H1 (cell line): Measurements from ENCODE around the gene CHD8. TPM values are rescaled to one million over a fixed set of nuclear protein-coding genes. Genes with fewer than 3 reads are reported as not detected.

Experiments
- CTCF ChIA-PET: fragments of 300-600 bp; sonication (Branson Sonifier 250); formaldehyde crosslinking; loops from one replicate; lab custom pipeline; 2021; ENCODE audit not compliant: partially characterized antibody; lab: Charles Lee
- POLR2A ChIA-PET: fragments of 300-600 bp; sonication (Branson Sonifier 250); formaldehyde crosslinking; loops from one replicate; lab custom pipeline; 2021; ENCODE audit warnings: inconsistent platforms; ENCODE audit not compliant: partially characterized antibody; lab: Charles Lee
- DNase-seq, 2 experiments: peaks; one replicate each; pipeline versions ENCODE4 v3.0.0 to v3.0.0-alpha.2; 2010 to 2022; ENCODE audit warnings: low spot score in 2 of 2, low read depth in 1 of 2, mixed read lengths in 1 of 2
- FAIRE-seq: peaks from 2 replicates; lab custom pipeline; 2011; peaks lifted over from hg19 to GRCh38; lab: Jason Lieb, UNC
- H2AFZ ChIP-seq: 2 replicates; pipeline ENCODE4 v1.8.1; 2012; ENCODE audit warnings: low read length, inconsistent platforms
- H2AK5ac ChIP-seq: 2 replicates; pipeline ENCODE4 v1.6.1; 2013; ENCODE audit warnings: low read depth, low read length
- H2BK120ac ChIP-seq: replicated peaks from 2 replicates; pipeline ENCODE3; 2013; ENCODE audit warnings: low read depth, low read length, inconsistent platforms
- H2BK12ac ChIP-seq: 2 replicates; pipeline ENCODE4 v1.6.1; 2013; ENCODE audit warnings: low read depth, low read length
- H2BK15ac ChIP-seq: 2 replicates; pipeline ENCODE4 v1.6.1; 2013; ENCODE audit warnings: low read length
- H2BK20ac ChIP-seq: 2 replicates; pipeline ENCODE4 v1.6.1; 2013; ENCODE audit warnings: low read length
- H2BK5ac ChIP-seq: 2 replicates; pipeline ENCODE4 v1.6.1; 2013; ENCODE audit warnings: low read depth, low read length
- H3K14ac ChIP-seq: 2 replicates; pipeline ENCODE4 v1.6.1; 2013; ENCODE audit warnings: inconsistent platforms; ENCODE audit not compliant: insufficient read length
- H3K18ac ChIP-seq: 2 replicates; pipeline ENCODE4 v1.6.1; 2013; ENCODE audit warnings: low read length; ENCODE audit errors: extremely low read depth
- H3K23ac ChIP-seq: 2 replicates; pipeline ENCODE4 v1.6.1; 2013; ENCODE audit warnings: inconsistent platforms; ENCODE audit not compliant: insufficient read length
- H3K23me2 ChIP-seq: 2 replicates; pipeline ENCODE4 v1.6.1; 2013; ENCODE audit warnings: low read depth, low read length
- H3K27ac ChIP-seq: 2 replicates; pipeline ENCODE4 v1.6.1; 2011; ENCODE audit warnings: low read depth, low read length, inconsistent platforms
- H3K27me3 ChIP-seq, 4 experiments: replicated peaks in 1 of 4; 1 replicate in 1 of 4; 2 replicates in 3 of 4; pipeline versions ENCODE4 v1.6.1 to v1.8.1; 2011 to 2013; ENCODE audit warnings: low read length in 3 of 4, mild to moderate bottlenecking in 3 of 4, inconsistent platforms in 2 of 4, mixed read lengths in 2 of 4, moderate library complexity in 1 of 4; ENCODE audit not compliant: control insufficient read depth in 3 of 4, insufficient read depth in 3 of 4; ENCODE audit errors: extremely low read depth in 1 of 4
- H3K36me3 ChIP-seq, 4 experiments: 2 replicates each; pipeline versions ENCODE4 v1.6.1 to v1.8.1; 2011 to 2013; ENCODE audit warnings: mild to moderate bottlenecking in 4 of 4, low read length in 3 of 4, moderate library complexity in 2 of 4, control low read depth in 1 of 4, inconsistent platforms in 1 of 4; ENCODE audit not compliant: insufficient read depth in 4 of 4, control insufficient read depth in 2 of 4
- H3K4ac ChIP-seq: replicated peaks from 2 replicates; pipeline ENCODE3; 2013; ENCODE audit warnings: low read length, low read depth, mixed read lengths, inconsistent platforms; ENCODE audit not compliant: insufficient read length
- H3K4me1 ChIP-seq, 4 experiments: replicated peaks in 1 of 4; 1 replicate in 1 of 4; 2 replicates in 3 of 4; pipeline versions ENCODE4 v1.6.1 to v1.8.1; 2011 to 2013; ENCODE audit warnings: low read length in 3 of 4, inconsistent platforms in 2 of 4, mixed read lengths in 1 of 4; ENCODE audit not compliant: insufficient read depth in 4 of 4, control insufficient read depth in 3 of 4
- H3K4me2 ChIP-seq, 2 experiments: 2 replicates each; pipeline versions ENCODE4 v1.6.1 to v1.8.1; 2011 to 2013; ENCODE audit warnings: low read depth in 2 of 2, low read length in 2 of 2, control low read depth in 1 of 2, inconsistent platforms in 1 of 2, mild to moderate bottlenecking in 1 of 2; ENCODE audit not compliant: insufficient read depth in 1 of 2
- H3K4me3 ChIP-seq, 4 experiments: fragments of 200-600, 300-600 bp in 1 of 4; sonication (generic), shearing (Covaris generic), sonication (Bioruptor Twin) in 1 of 4; 2 replicates each; pipeline versions ENCODE4 v1.5.1 to v1.8.1; 2011 to 2016; ENCODE audit warnings: low read length in 4 of 4, low read depth in 3 of 4, control low read depth in 2 of 4, inconsistent platforms in 2 of 4, mild to moderate bottlenecking in 2 of 4, mixed read lengths in 1 of 4, moderate library complexity in 1 of 4; ENCODE audit not compliant: insufficient read depth in 2 of 4; ENCODE audit errors: extremely low read depth in 1 of 4
- H3K56ac ChIP-seq: replicated peaks from 2 replicates; pipeline ENCODE3; 2013; ENCODE audit warnings: low read depth, mild to moderate bottlenecking, mixed read lengths, low read length, inconsistent platforms; ENCODE audit not compliant: insufficient read length
- H3K79me1 ChIP-seq: 2 replicates; pipeline ENCODE4 v1.6.1; 2013; ENCODE audit warnings: low read depth, low read length, control low read depth
- H3K79me2 ChIP-seq, 2 experiments: 2 replicates each; pipeline versions ENCODE4 v1.6.1 to v1.8.1; 2012 to 2013; ENCODE audit warnings: low read length in 2 of 2, mild to moderate bottlenecking in 2 of 2, inconsistent platforms in 1 of 2; ENCODE audit not compliant: insufficient read depth in 2 of 2, control insufficient read depth in 1 of 2
- H3K9ac ChIP-seq, 4 experiments: replicated peaks in 1 of 4; 1 replicate in 1 of 4; 2 replicates in 3 of 4; pipeline versions ENCODE4 v1.6.1 to v1.8.1; 2011 to 2013; ENCODE audit warnings: low read depth in 3 of 4, low read length in 3 of 4, control low read depth in 2 of 4, mild to moderate bottlenecking in 2 of 4, moderate library complexity in 2 of 4, inconsistent platforms in 1 of 4; ENCODE audit errors: extremely low read depth in 1 of 4
- H3K9me3 ChIP-seq, 2 experiments: 2 replicates each; pipeline versions ENCODE4 v1.6.1 to v1.8.1; 2012 to 2013; ENCODE audit warnings: mild to moderate bottlenecking in 2 of 2, moderate library complexity in 2 of 2, control low read depth in 1 of 2, inconsistent platforms in 1 of 2, low read depth in 1 of 2, low read length in 1 of 2, mixed read lengths in 1 of 2; ENCODE audit not compliant: insufficient read depth in 2 of 2
- H4K20me1 ChIP-seq, 2 experiments: replicated peaks in 1 of 2; 2 replicates each; pipeline versions ENCODE3 to v1.8.1; 2011 to 2013; ENCODE audit warnings: inconsistent platforms in 2 of 2, low read length in 2 of 2, mild to moderate bottlenecking in 1 of 2; ENCODE audit not compliant: insufficient read depth in 2 of 2, control insufficient read depth in 1 of 2
- H4K5ac ChIP-seq: 2 replicates; pipeline ENCODE4 v1.6.1; 2013; ENCODE audit warnings: low read length, low read depth, mixed read lengths, inconsistent platforms; ENCODE audit not compliant: insufficient read length
- H4K8ac ChIP-seq: 2 replicates; pipeline ENCODE4 v1.8.0; 2013; ENCODE audit warnings: mild to moderate bottlenecking, moderate library complexity, low read length, inconsistent platforms; ENCODE audit not compliant: insufficient read depth; ENCODE audit errors: extremely low read depth
- H4K91ac ChIP-seq: replicated peaks from 2 replicates; pipeline ENCODE3; 2013; ENCODE audit warnings: low read length, mixed read lengths, inconsistent platforms; ENCODE audit not compliant: insufficient read length
- ASH2L ChIP-seq: fragments of 200-600, 300-600 bp; sonication (generic); IDR thresholded peaks from one replicate; pipeline ENCODE4 v1.7.1; 2017; ENCODE audit warnings: low read length
- CBX5 ChIP-seq: fragments of 300-800, 300-1000 bp; sonication (generic); IDR thresholded peaks from 2 replicates; pipeline ENCODE4 v1.7.1; 2016; ENCODE audit warnings: antibody characterized with exemption, low read length, low read depth
- CEBPB ChIP-seq: IDR thresholded peaks from 2 replicates; pipeline ENCODE4 v1.6.1; 2012; ENCODE audit warnings: low read depth, low read length
- EZH2 ChIP-seq: fragments of 200-600 bp; sonication (generic); IDR thresholded peaks from 2 replicates; pipeline ENCODE4 v1.7.1; 2012; ENCODE audit warnings: low read depth, mild to moderate bottlenecking, moderate library complexity, low read length, inconsistent platforms; ENCODE audit not compliant: severe bottlenecking
- RAD21 ChIP-seq, 2 experiments: IDR thresholded peaks in 1 of 2; conservative IDR thresholded peaks in 1 of 2; 2 replicates each; pipeline ENCODE4 v1.6.1; 2011; ENCODE audit warnings: low read depth in 2 of 2, low read length in 2 of 2, improper control_type of control experiment in 1 of 2, inconsistent platforms in 1 of 2, mild to moderate bottlenecking in 1 of 2, moderate library complexity in 1 of 2
- SIN3A ChIP-seq, 2 experiments: IDR thresholded peaks in 1 of 2; conservative IDR thresholded peaks in 1 of 2; 2 replicates each; pipeline ENCODE4 v1.6.1; 2011 to 2012; ENCODE audit warnings: low read length in 2 of 2, improper control_type of control experiment in 1 of 2, low read depth in 1 of 2, mild to moderate bottlenecking in 1 of 2
- TAF7 ChIP-seq: optimal IDR thresholded peaks from 2 replicates; pipeline ENCODE3; 2011; ENCODE audit warnings: low read depth, mild to moderate bottlenecking, inconsistent platforms, low read length, moderate library complexity, borderline replicate concordance
- whole genome bisulfite sequencing, 2 experiments: shearing (Covaris generic) in 1 of 2; methylation state at CpG; one replicate each; pipeline versions ENCODE4 v1.1.6 to v1.1.7; 2013 to 2015; ENCODE audit warnings: low lambda C conversion rate in 2 of 2, mixed read lengths in 2 of 2, inconsistent platforms in 1 of 2, low coverage in 1 of 2, missing lambda C conversion rate in 1 of 2; ENCODE audit not compliant: insufficient replicate concordance in 2 of 2, insufficient coverage in 1 of 2, insufficient read length in 1 of 2; ENCODE audit errors: extremely low coverage in 1 of 2, missing lambda C conversion rate in 1 of 2; 5-methylcytosine and 5-hydroxymethylcytosine counted together
- polyA plus RNA-seq, 7 experiments: library from polyadenylated mRNA; depleted of rRNA in 3 of 7; stranded (reverse) in 5 of 7; unstranded in 2 of 7; fragments of >200 nt in 5 of 7; fragments of 200-250 nt in 2 of 7; gene quantifications; 1 replicate in 5 of 7; 2 replicates in 1 of 7; 4 replicates in 1 of 7; pipeline versions ENCODE4 v1.2.1 to v1.2.3, GENCODE V29; 2011 to 2013; ENCODE audit warnings: missing spikeins in 2 of 7, mixed read lengths in 2 of 7
- total RNA-seq: library from RNA; stranded (reverse); fragmentation: NEBNext Ultra II Directional; extraction: Animal tissue kit (Norgen Biotek cat#: 25700); gene quantifications from 2 replicates; pipeline ENCODE4 v1.2.1, GENCODE V29; 2021

Gene CHD8
- total and polyA plus RNA-seq, 2 of the 8 experiments (the other 6 are each of a cell fraction or from before 2014, with no cell fraction given), result 88.3 to 140 TPM

- Histone ChIP-seq H3K56ac (no peak overlapping the region), H3K4ac (no peak overlapping the region), H4K5ac (no peak overlapping the region), H2AK5ac (no peak overlapping the region), H3K23ac (no peak overlapping the region), H3K4me2 (no peak overlapping the region), H2BK20ac (no peak overlapping the region), H3K79me2 (peaks cover 0 to 33% of the 10 kb centered on the region in 2 experiments; a peak in 3 of 4 replicates), H4K91ac (no peak overlapping the region), H3K27ac (no peak overlapping the region), H2BK120ac (no peak overlapping the region), H2BK12ac (no peak overlapping the region), H3K4me3 (no peak overlapping the region), H3K23me2 (no peaks in the 10 kb centered on the region), H2BK15ac (no peak overlapping the region), H3K9ac (no peak overlapping the region), H3K18ac (no peak overlapping the region), H3K14ac (no peak overlapping the region), H3K79me1 (0 out of 2 replicates have a peak, but pooled peaks cover under 1% of the 10 kb centered on the region), H2BK5ac (no peak overlapping the region)
- DNase-seq, result peak in 1 of 2 experiments; percentile 23
- WGBS, 2 experiments, result 98% methylated on average over 5 of the region's 5 CpGs; no CpG with 5 or more reads in 1 of the 2 experiments
- CTCF ChIA-PET, result interaction anchor here (1.0 to 5.4 kb wide), 5 partner anchors 10 to 56 kb away, joined by 3 to 64 read pairs (median 3); partner anchors contain the start of genes METTL3, RAB2B and TOX4
- TF ChIP-seq RAD21 (IDR thresholded peaks at IDR 0.05 in 1 of 2, conservative IDR thresholded peaks at IDR 0.05 in 1 of 2; ENCODE audit: low read depth in 2 of 2, low read length in 2 of 2) (no peak), EZH2 (no peak), CBX5 (no peak), ASH2L (no peak), SIN3A (conservative IDR thresholded peaks at IDR 0.05 in 1 of 2, IDR thresholded peaks at IDR 0.05 in 1 of 2; ENCODE audit: low read depth in 1 of 2, low read length in 2 of 2) (no peak), CEBPB (no peak), TAF7 (no peak)
- TF ChIP-seq, all 59 proteins: peak for 0
- POLR2A ChIA-PET, result interaction anchor here (0.6 to 5.9 kb wide), 10 partner anchors 9 to 419 kb away, joined by 3 to 61 read pairs (median 7); partner anchors contain the start of genes METTL3, RAB2B, SALL2 and TOX4
- no peak for FAIRE-seq
- H3K27me3 ChIP-seq, result no peaks in the 10 kb centered on the region
- peaks cover 0 to 4% (median 1%) of the 10 kb centered on the region in 4 experiments; a peak in 2 of 7 replicates for H3K4me1 ChIP-seq
- H4K20me1 ChIP-seq, result peaks cover 0 to 7% of the 10 kb centered on the region in 2 experiments
- no peak overlapping the region for H4K8ac ChIP-seq
- H2AFZ ChIP-seq, result no peak overlapping the region
- peaks cover 37 to 88% (median 60%) of the 10 kb centered on the region in 4 experiments for H3K36me3 ChIP-seq
- no peaks in the 10 kb centered on the region for H3K9me3 ChIP-seq
Observed at GRCh38 chr14:21501568-21501967, 45.6 kb upstream of the CHD8 start.
